Medulla oblongata (tissue), 1 donor: ENCODE measurements around the gene DNAJB13.

Source experiments
- DNase-seq: peaks from one replicate; pipeline ENCODE4 v3.0.0-alpha.2; 2015; ENCODE audit errors: extremely low spot score

The DNAJB13 gene

GRCh38 chr11:73999581-74000306 lies 48.9 kb downstream of the DNAJB13 start:
- no peak for DNase-seq

DNA sequence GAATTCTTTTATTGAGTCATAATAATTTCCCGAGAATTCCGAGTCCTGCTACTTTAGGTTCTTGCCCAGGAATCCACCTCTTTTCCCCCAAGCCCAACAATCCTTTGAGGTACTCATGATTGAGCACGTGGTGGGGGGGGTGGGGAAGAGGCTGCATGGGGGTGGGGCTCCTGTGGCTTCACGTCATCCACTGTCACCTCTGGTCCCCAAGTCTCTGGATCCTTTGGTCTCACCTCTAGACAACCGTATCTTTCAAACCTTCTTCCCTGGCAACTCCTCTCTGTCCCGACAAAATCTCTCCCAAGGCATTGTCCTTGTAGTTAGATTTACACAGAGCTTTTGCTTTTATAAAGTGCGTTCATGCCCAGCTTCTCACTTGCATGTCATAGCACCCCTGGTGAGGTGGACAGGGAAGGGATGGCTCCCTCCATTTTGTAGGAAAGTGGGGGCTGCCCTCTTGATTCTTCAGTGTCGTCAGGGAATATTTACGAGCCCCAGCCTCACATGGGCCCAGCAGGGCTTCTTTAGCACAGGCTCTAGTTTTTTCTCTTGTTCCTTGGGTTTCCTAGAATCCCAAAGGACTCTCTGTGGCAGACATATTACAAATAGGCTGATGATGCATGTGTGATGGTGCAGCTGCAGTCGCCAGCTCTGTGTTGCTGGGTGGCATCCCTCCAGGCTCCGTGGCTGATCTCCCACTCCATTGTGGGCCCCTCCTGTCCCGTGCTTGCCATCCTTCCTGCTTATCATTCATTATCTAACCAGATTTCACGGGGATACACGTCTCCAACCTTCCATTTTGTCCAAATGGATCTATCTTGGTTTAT lies 49.7 kb downstream of the DNAJB13 start:
- no peak for DNase-seq

DNA sequence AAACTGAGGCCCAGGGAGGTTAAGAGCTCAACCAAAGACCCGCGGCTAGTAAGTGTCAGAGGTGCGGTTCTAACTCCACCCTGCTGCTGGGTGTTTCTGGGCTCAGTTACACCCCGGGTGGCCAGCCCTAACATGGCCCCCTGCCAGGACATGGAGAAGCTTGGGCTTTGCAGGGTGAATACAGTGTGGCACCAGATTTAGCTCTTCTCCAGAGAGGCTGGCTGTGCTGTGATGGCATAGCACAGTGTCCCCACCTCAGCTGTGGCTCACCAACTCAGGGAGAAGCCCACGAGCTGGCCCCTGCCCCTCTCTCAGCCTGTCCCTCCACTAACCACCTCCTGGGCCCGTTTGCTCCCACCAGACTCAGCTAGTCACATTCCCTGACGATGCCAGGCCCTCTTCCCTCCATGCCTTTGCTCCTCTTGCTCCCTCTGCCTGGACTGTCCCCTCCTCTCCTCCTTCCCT lies 51.0 kb downstream of the DNAJB13 start:
- DNase-seq = no peak

GRCh38 chr11:74002832-74003231 lies 52.0 kb downstream of the DNAJB13 start:
- DNase-seq = no peak

GRCh38 chr11:74004046-74004695 lies 53.3 kb downstream of the DNAJB13 start:
- DNase-seq = no peak

DNA sequence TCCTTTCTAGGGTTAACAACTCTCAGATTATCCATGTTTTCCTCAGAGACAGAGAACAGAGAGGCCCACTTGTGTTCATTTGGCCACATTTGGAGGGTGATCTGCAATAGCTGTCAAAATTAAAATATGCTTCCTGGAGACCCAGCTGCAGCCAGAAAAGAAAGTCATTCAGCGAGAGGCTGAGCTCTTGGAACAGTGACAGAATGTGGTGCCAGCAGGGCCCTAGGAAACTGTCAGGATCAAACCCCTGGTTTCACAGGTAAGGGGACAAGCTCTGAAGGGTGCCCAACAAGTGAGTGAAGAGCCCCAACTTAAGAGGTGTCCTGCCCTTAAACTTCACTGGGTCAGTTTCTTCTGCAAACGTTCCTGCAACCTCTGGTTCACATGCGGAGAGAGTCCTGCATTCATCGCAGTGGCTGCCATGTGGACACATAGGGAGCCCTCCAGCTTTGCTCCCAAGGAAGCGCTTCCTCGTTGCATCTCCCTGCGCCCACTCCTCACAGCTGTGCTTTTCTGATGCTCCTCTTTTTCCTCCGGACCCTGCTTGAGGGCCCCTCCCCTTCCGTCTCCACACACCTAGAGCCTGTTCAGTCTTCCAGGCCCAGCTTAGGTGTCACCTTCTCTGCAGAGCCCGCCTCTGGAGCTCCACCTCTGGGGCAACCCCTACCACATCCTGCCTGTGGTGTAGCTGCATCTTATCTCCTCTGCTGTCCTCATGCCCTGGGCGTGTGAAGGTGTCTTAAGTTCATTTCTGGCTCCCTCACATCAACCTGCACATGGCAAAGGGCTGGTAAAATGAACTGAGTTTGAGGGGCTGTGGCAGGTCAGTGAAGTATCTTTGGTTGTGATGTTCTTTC lies 54.2 kb downstream of the DNAJB13 start:
- DNase-seq = no peak

DNA sequence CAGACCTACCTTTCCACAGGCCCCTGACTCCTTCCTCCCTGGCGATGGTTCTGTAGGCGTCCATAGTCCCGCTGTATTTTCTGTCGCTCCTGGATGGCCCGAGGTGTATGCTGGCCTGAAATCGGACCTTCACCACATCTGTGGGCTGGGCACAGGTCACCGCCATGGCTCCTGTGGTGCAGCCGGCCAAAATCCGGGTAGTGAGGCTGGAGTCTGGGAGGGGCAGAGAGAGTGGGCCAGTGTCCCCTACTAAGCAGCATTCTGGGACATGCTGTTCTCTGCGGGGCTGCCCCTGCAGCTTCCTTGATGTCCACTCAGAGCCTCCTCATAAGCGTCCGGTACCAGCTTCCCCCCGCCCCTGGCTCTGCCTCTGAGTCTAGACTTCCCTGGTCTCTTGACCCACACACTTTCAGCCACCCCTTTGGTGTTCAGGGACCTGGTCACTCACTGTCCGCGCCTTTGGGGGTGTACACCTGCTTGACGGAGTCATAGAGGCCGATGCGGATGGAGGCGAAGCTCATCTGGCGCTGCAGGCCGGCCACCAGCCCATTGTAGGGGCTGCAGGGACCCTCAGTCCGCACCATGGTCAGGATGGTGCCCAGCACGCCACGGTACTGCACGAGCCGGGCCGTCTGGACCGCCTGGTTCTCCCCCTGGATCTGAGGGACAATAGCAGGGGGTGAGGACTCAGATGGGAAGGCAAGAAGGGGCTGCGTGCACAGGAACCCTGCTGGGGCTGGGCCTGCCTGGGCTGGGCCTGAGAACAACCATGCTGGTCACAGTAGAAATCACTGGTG lies 55.1 kb downstream of the DNAJB13 start:
- no peak for DNase-seq

DNA sequence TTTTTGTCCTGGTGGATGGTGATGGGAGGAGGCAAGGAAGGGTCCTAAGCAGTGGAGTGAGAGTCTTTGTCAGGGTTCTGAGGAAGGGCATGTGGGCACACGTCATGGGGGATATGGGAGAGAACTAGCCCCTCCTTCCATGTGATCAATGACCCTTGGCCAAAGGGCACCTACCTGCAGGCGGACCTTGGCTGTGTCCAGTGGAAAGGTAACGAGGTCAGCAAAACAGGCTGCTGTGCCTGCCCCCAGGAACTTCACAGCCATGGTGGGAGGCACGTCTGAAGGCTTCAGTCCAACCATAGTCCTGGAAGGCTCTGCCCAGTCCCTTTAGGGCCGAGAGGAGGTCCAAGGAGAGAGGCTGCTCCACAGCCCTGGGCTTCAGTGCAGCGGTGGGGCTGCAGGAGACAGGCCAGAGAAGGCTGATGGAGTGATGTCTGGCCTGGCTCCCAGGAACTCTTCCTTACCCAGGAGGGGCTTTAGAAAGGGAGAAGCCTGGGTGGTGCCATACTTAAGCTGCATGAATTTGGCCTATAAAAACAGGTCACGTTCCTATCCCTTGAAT lies 56.0 kb downstream of the DNAJB13 start:
- no peak for DNase-seq

DNA sequence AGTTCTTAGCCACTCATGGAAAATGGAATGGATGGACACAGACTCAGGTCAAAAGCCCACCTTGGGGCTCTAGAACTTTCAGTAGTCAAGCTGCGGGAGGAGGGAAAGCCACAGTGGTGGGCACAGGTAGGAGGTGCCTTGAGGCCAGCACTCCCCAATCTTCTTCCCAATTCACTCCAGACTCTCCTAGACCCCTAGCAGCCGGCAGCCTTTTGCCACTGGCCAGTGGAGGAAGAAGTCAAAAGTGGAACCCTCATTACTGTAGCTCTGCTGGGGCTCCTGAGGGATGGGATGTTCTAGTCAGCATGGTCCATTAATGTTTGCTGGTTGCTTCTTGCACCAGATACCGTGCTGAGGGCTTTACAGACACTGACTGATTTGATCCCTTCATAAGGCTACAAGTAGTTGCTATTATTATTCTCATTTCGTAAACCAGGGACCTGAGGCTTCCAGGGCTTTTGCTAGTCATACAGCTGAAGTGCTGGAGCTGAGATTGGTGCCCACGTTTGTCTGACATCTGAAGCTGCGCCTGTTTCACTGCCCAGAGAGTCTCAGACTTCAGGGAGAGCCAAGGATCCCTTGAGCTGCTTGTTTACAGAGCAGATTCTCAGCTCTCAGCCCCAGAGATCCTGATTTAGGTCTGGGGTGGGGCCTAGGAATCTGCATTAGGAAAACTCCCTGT lies 57.0 kb downstream of the DNAJB13 start:
- DNase-seq = no peak

GRCh38 chr11:74008373-74009229 lies 57.8 kb downstream of the DNAJB13 start, which contains the start of gene UCP3:
Gene UCP3 (minus strand): TSS chr11:74009085. CDS start chr11:74007042, 2,043 bp downstream.
- no peak for DNase-seq

GRCh38 chr11:74009230-74009547 lies 58.4 kb downstream of the DNAJB13 start:
- DNase-seq = no peak

GRCh38 chr11:74009675-74010305 lies 59.0 kb downstream of the DNAJB13 start:
- DNase-seq = no peak

- no peak for DNase-seq
Observed at GRCh38 chr11:74010306-74011300, 59.8 kb downstream of the DNAJB13 start.

- no peak for DNase-seq
Observed at GRCh38 chr11:74011360-74012073, 60.7 kb downstream of the DNAJB13 start.

- DNase-seq = no peak
Observed at GRCh38 chr11:74012074-74012809, 61.4 kb downstream of the DNAJB13 start.

DNA sequence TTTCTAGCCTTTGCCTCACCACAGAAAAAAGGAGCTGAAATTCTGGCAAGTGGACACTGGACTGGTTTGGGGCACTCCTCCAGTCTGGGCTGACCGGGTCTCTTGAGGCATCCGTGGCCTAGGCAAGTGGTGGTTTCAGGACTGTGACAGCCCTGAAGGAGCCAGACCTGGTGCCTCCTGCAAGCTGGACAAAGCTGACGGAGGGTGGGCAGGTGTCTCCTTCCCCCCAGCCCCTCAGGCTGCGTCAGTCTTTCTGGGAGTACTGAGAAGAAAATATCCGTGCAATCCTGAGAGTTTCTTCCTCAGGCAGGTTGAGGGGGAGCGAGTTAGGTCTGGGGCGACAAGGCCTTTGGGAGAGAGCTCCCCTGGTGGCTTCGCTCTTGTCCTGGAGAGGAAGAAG lies 62.3 kb downstream of the DNAJB13 start:
- no peak for DNase-seq
